Measurements from ENCODE around the gene WDR4. TPM values are rescaled to one million over a fixed set of nuclear protein-coding genes. Genes with fewer than 3 reads are reported as not detected.
"Not testable (repeated sequence)": the region's sequence is repeated elsewhere in the genome, so short reads cannot be mapped to it uniquely, and the experiment has no call there.

The WDR4 gene
- total RNA-seq, 1 experiment from 2014 or later, result 15.3 TPM

GRCh38 chr21:42918291-42918690 lies 39.0 kb upstream of the WDR4 start:
- H2AFZ ChIP-seq (ENCODE audit: low read length), result no peak overlapping the region
- no peaks in the 10 kb centered on the region for H3K27me3 ChIP-seq (ENCODE audit: low read length)
- no peak overlapping the region for H3K9ac ChIP-seq (ENCODE audit: low read length)
- no peaks in the 10 kb centered on the region for H3K36me3 ChIP-seq (ENCODE audit: insufficient read depth, low read length)
- no peaks in the 10 kb centered on the region for H3K9me2 ChIP-seq (replicated peaks; ENCODE audit: insufficient read depth, low read length)
- H3K79me2 ChIP-seq (ENCODE audit: low read length), result no peaks in the 10 kb centered on the region
- H3K4me1 ChIP-seq (ENCODE audit: low read length), result peaks cover 2% of the 10 kb centered on the region; the same call in 1 of the 2 replicates
- no peak for DNase-seq
- no peak overlapping the region for H3K4me2 ChIP-seq (ENCODE audit: low read depth, low read length, poor library complexity, severe bottlenecking)
- no peaks in the 10 kb centered on the region for H3K9me3 ChIP-seq (ENCODE audit: low read length)
- H3K27ac ChIP-seq (ENCODE audit: low read length), result no peak overlapping the region
- H4K20me1 ChIP-seq (ENCODE audit: insufficient read depth, low read depth, low read length), result no peaks in the 10 kb centered on the region
- no peak overlapping the region for H3K4me3 ChIP-seq (ENCODE audit: low read length)

DNA sequence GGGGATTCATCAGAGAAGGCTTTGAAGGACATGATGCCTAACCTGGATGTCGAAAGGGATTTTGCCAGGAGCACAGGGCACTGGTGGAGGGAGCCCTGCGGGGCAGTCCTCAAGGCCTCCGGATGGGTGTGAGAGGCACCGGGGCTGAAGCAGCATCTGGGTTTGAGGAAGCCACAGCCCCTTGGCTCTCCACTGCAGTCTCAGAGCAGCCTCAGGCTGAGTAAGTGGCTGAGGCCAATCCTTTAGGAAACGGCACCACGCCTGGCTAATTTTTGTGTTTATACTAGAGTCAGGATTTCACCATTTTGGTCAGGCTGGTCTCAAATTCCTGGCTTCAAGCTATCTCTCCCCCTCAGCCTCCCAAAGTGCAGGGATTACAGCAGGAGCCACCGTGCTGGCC lies 34.1 kb upstream of the WDR4 start:
- H3K9me2 ChIP-seq (replicated peaks; ENCODE audit: insufficient read depth, low read length), result no peaks in the 10 kb centered on the region
- DNase-seq, result no peak
- no peaks in the 10 kb centered on the region for H3K36me3 ChIP-seq (ENCODE audit: insufficient read depth, low read length)
- no peaks in the 10 kb centered on the region for H3K9me3 ChIP-seq (ENCODE audit: low read length)
- no peaks in the 10 kb centered on the region for H3K27me3 ChIP-seq (ENCODE audit: low read length)
- H3K9ac ChIP-seq (ENCODE audit: low read length), result no peak overlapping the region
- H3K4me2 ChIP-seq (ENCODE audit: low read depth, low read length, poor library complexity, severe bottlenecking), result no peak overlapping the region
- H2AFZ ChIP-seq (ENCODE audit: low read length), result no peak overlapping the region
- no peak overlapping the region for H3K27ac ChIP-seq (ENCODE audit: low read length)
- H4K20me1 ChIP-seq (ENCODE audit: insufficient read depth, low read depth, low read length), result no peaks in the 10 kb centered on the region
- no peak overlapping the region for H3K4me3 ChIP-seq (ENCODE audit: low read length)
- H3K79me2 ChIP-seq (ENCODE audit: low read length), result no peaks in the 10 kb centered on the region
- no peaks in the 10 kb centered on the region for H3K4me1 ChIP-seq (ENCODE audit: low read length)

GRCh38 chr21:42911920-42912319 lies 32.6 kb upstream of the WDR4 start:
- not testable (repeated sequence) for H4K20me1 ChIP-seq (ENCODE audit: insufficient read depth, low read depth, low read length); H3K79me2 ChIP-seq (ENCODE audit: low read length); H3K4me2 ChIP-seq (ENCODE audit: low read depth, low read length, poor library complexity, severe bottlenecking); H3K4me1 ChIP-seq (ENCODE audit: low read length); H3K36me3 ChIP-seq (ENCODE audit: insufficient read depth, low read length); H3K9me2 ChIP-seq (replicated peaks; ENCODE audit: insufficient read depth, low read length); H2AFZ ChIP-seq (ENCODE audit: low read length); H3K9me3 ChIP-seq (ENCODE audit: low read length); H3K27me3 ChIP-seq (ENCODE audit: low read length); H3K9ac ChIP-seq (ENCODE audit: low read length); H3K27ac ChIP-seq (ENCODE audit: low read length); H3K4me3 ChIP-seq (ENCODE audit: low read length)
- peak; percentile 17 for DNase-seq

GRCh38 chr21:42908484-42908883 lies 29.1 kb upstream of the WDR4 start:
- not testable (repeated sequence) for H3K4me1 ChIP-seq (ENCODE audit: low read length); H3K4me3 ChIP-seq (ENCODE audit: low read length); H4K20me1 ChIP-seq (ENCODE audit: insufficient read depth, low read depth, low read length); H3K79me2 ChIP-seq (ENCODE audit: low read length); DNase-seq; H3K9me3 ChIP-seq (ENCODE audit: low read length); H3K27me3 ChIP-seq (ENCODE audit: low read length); H2AFZ ChIP-seq (ENCODE audit: low read length); H3K4me2 ChIP-seq (ENCODE audit: low read depth, low read length, poor library complexity, severe bottlenecking); H3K9me2 ChIP-seq (replicated peaks; ENCODE audit: insufficient read depth, low read length); H3K9ac ChIP-seq (ENCODE audit: low read length); H3K27ac ChIP-seq (ENCODE audit: low read length)
- peaks cover 14% of the 10 kb centered on the region; the same call in 1 of the 2 replicates for H3K36me3 ChIP-seq (ENCODE audit: insufficient read depth, low read length)

GRCh38 chr21:42906233-42906632 lies 26.9 kb upstream of the WDR4 start:
- H3K79me2 ChIP-seq (ENCODE audit: low read length), result peaks cover 7% of the 10 kb centered on the region; the same call in 1 of the 2 replicates
- DNase-seq, result no peak
- no peaks in the 10 kb centered on the region for H3K27me3 ChIP-seq (ENCODE audit: low read length)
- peaks cover 17% of the 10 kb centered on the region for H3K4me1 ChIP-seq (ENCODE audit: low read length)
- H3K9me2 ChIP-seq (replicated peaks; ENCODE audit: insufficient read depth, low read length), result no peaks in the 10 kb centered on the region
- H3K36me3 ChIP-seq (ENCODE audit: insufficient read depth, low read length), result peaks cover 17% of the 10 kb centered on the region; the same call in 1 of the 2 replicates
- H3K9me3 ChIP-seq (ENCODE audit: low read length), result no peaks in the 10 kb centered on the region
- H3K27ac ChIP-seq (ENCODE audit: low read length), result no peak overlapping the region
- no peak overlapping the region for H3K4me3 ChIP-seq (ENCODE audit: low read length)
- H4K20me1 ChIP-seq (ENCODE audit: insufficient read depth, low read depth, low read length), result 0 out of 2 replicates have a peak, but pooled peaks cover 3% of the 10 kb centered on the region
- no peak overlapping the region for H2AFZ ChIP-seq (ENCODE audit: low read length)
- no peak overlapping the region for H3K4me2 ChIP-seq (ENCODE audit: low read depth, low read length, poor library complexity, severe bottlenecking)
- H3K9ac ChIP-seq (ENCODE audit: low read length), result no peak overlapping the region

- no peaks in the 10 kb centered on the region for H3K27me3 ChIP-seq (ENCODE audit: low read length)
- peaks cover 17% of the 10 kb centered on the region; the same call in 1 of the 2 replicates for H3K36me3 ChIP-seq (ENCODE audit: insufficient read depth, low read length)
- H3K9me3 ChIP-seq (ENCODE audit: low read length), result no peaks in the 10 kb centered on the region
Measured at GRCh38 chr21:42905195-42905594, 25.9 kb upstream of the WDR4 start.

GRCh38 chr21:42903817-42904216 lies 24.5 kb upstream of the WDR4 start:
- H4K20me1 ChIP-seq (ENCODE audit: insufficient read depth, low read depth, low read length), result 0 out of 2 replicates have a peak, but pooled peaks cover 3% of the 10 kb centered on the region
- peaks cover 14% of the 10 kb centered on the region for H3K79me2 ChIP-seq (ENCODE audit: low read length)
- H3K36me3 ChIP-seq (ENCODE audit: insufficient read depth, low read length), result peaks cover 17% of the 10 kb centered on the region; the same call in 1 of the 2 replicates
- H3K9me2 ChIP-seq (replicated peaks; ENCODE audit: insufficient read depth, low read length), result no peaks in the 10 kb centered on the region
- H3K4me3 ChIP-seq (ENCODE audit: low read length), result no peak overlapping the region
- H3K27ac ChIP-seq (ENCODE audit: low read length), result no peak overlapping the region
- no peak overlapping the region for H2AFZ ChIP-seq (ENCODE audit: low read length)
- H3K9ac ChIP-seq (ENCODE audit: low read length), result no peak overlapping the region
- no peak for DNase-seq
- H3K4me1 ChIP-seq (ENCODE audit: low read length), result peaks cover 17% of the 10 kb centered on the region
- no peaks in the 10 kb centered on the region for H3K27me3 ChIP-seq (ENCODE audit: low read length)
- no peaks in the 10 kb centered on the region for H3K9me3 ChIP-seq (ENCODE audit: low read length)
- H3K4me2 ChIP-seq (ENCODE audit: low read depth, low read length, poor library complexity, severe bottlenecking), result no peak overlapping the region

More at GRCh38 chr21:42905195-42905594, 25.9 kb upstream of the WDR4 start:
- Histone ChIP-seq H3K9ac (ENCODE audit: low read length) (no peak overlapping the region), H3K79me2 (ENCODE audit: low read length) (peaks cover 14% of the 10 kb centered on the region), H2AFZ (ENCODE audit: low read length) (no peak overlapping the region), H3K4me3 (ENCODE audit: low read length) (no peak overlapping the region), H4K20me1 (ENCODE audit: insufficient read depth, low read depth, low read length) (0 out of 2 replicates have a peak, but pooled peaks cover 3% of the 10 kb centered on the region), H3K27ac (ENCODE audit: low read length) (no peak overlapping the region), H3K9me2 (replicated peaks; ENCODE audit: insufficient read depth, low read length) (no peaks in the 10 kb centered on the region), H3K4me1 (ENCODE audit: low read length) (peaks cover 17% of the 10 kb centered on the region), H3K4me2 (ENCODE audit: low read depth, low read length, poor library complexity, severe bottlenecking) (no peak overlapping the region)
- DNase-seq, result no peak

- no peak for DNase-seq
- peaks cover 17% of the 10 kb centered on the region for H3K4me1 ChIP-seq (ENCODE audit: low read length)
- H3K27ac ChIP-seq (ENCODE audit: low read length), result no peak overlapping the region
- H3K79me2 ChIP-seq (ENCODE audit: low read length), result peaks cover 23% of the 10 kb centered on the region
- H3K4me2 ChIP-seq (ENCODE audit: low read depth, low read length, poor library complexity, severe bottlenecking), result no peak overlapping the region
- no peak overlapping the region for H3K4me3 ChIP-seq (ENCODE audit: low read length)
- 0 out of 2 replicates have a peak, but pooled peaks cover 3% of the 10 kb centered on the region for H4K20me1 ChIP-seq (ENCODE audit: insufficient read depth, low read depth, low read length)
- H3K9ac ChIP-seq (ENCODE audit: low read length), result no peak overlapping the region
- no peak overlapping the region for H2AFZ ChIP-seq (ENCODE audit: low read length)
- no peaks in the 10 kb centered on the region for H3K27me3 ChIP-seq (ENCODE audit: low read length)
- H3K9me3 ChIP-seq (ENCODE audit: low read length), result no peaks in the 10 kb centered on the region
- H3K9me2 ChIP-seq (replicated peaks; ENCODE audit: insufficient read depth, low read length), result no peaks in the 10 kb centered on the region
- peaks cover 16% of the 10 kb centered on the region; the same call in 1 of the 2 replicates for H3K36me3 ChIP-seq (ENCODE audit: insufficient read depth, low read length)
Measured at GRCh38 chr21:42900446-42900845, 21.1 kb upstream of the WDR4 start.
